ENCODE results near the gene SHC3.

SHC3 gene

GRCh38 chr9:88997646-88998045 lies 181.0 kb downstream of the SHC3 start:
- no peak overlapping the region for H3K4me3 ChIP-seq (ENCODE audit: low read depth, low read length)
- no peak for DNase-seq (ENCODE audit: low read depth)
- no peak for TF ChIP-seq CTCF (IDR thresholded peaks at IDR 0.05; ENCODE audit: insufficient read depth, low read depth, low read length, missing control alignments)

GRCh38 chr9:88996921-88997235 lies 181.7 kb downstream of the SHC3 start:
- no peak for TF ChIP-seq CTCF (IDR thresholded peaks at IDR 0.05; ENCODE audit: insufficient read depth, low read depth, low read length, missing control alignments)
- H3K4me3 ChIP-seq (ENCODE audit: low read depth, low read length) = no peak overlapping the region

GRCh38 chr9:88996046-88996920 lies 182.3 kb downstream of the SHC3 start:
- no peak overlapping the region for H3K4me3 ChIP-seq (ENCODE audit: low read depth, low read length)
- DNase-seq (ENCODE audit: low read depth) = no peak
- TF ChIP-seq CTCF (IDR thresholded peaks at IDR 0.05; ENCODE audit: insufficient read depth, low read depth, low read length, missing control alignments) = no peak

More at GRCh38 chr9:88996921-88997235, 181.7 kb downstream of the SHC3 start:
- DNase-seq (ENCODE audit: low read depth) = no peak

- no peak overlapping the region for H3K4me3 ChIP-seq (ENCODE audit: low read depth, low read length)
- DNase-seq (ENCODE audit: low read depth) = no peak
- TF ChIP-seq CTCF (IDR thresholded peaks at IDR 0.05; ENCODE audit: insufficient read depth, low read depth, low read length, missing control alignments) = no peak
Measured at GRCh38 chr9:88995627-88996026, 183.0 kb downstream of the SHC3 start.

- TF ChIP-seq CTCF (IDR thresholded peaks at IDR 0.05; ENCODE audit: insufficient read depth, low read depth, low read length, missing control alignments) = no peak
- no peak overlapping the region for H3K4me3 ChIP-seq (ENCODE audit: low read depth, low read length)
- no peak for DNase-seq (ENCODE audit: low read depth)
Measured at GRCh38 chr9:88995200-88995577, 183.4 kb downstream of the SHC3 start.

- no peak overlapping the region for H3K4me3 ChIP-seq (ENCODE audit: low read depth, low read length)
- no peak for DNase-seq (ENCODE audit: low read depth)
- no peak for TF ChIP-seq CTCF (IDR thresholded peaks at IDR 0.05; ENCODE audit: insufficient read depth, low read depth, low read length, missing control alignments)
Measured at GRCh38 chr9:88994469-88995199, 184.0 kb downstream of the SHC3 start.

All from GM12865 (cell line).